ENCODE measurements around the gene LIN7A.

Gene LIN7A

GRCh38 chr12:80766897-80767296, 170.8 kb downstream of the LIN7A start:
- FAIRE-seq, result peak; percentile 35

GRCh38 chr12:80766210-80766609, 171.5 kb downstream of the LIN7A start:
- FAIRE-seq, result no peak
- DNase-seq (ENCODE audit: insufficient read length, low spot score), result no peak

More at GRCh38 chr12:80766897-80767296, 170.8 kb downstream of the LIN7A start:
- no peak for DNase-seq (ENCODE audit: insufficient read length, low spot score)

GRCh38 chr12:80763874-80764273, 173.9 kb downstream of the LIN7A start:
- DNase-seq (ENCODE audit: insufficient read length, low spot score), result no peak
- FAIRE-seq, result peak; percentile 58

- no peak for FAIRE-seq
- DNase-seq (ENCODE audit: insufficient read length, low spot score), result no peak
These were observed 175.9 kb downstream of the LIN7A start for GRCh38 chr12:80761838-80762237.

GRCh38 chr12:80756875-80757274, 180.9 kb downstream of the LIN7A start:
- no peak for FAIRE-seq
- DNase-seq (ENCODE audit: insufficient read length, low spot score), result no peak

GRCh38 chr12:80754274-80754673, 183.5 kb downstream of the LIN7A start:
- DNase-seq (ENCODE audit: insufficient read length, low spot score), result no peak
- no peak for FAIRE-seq

- no peak for DNase-seq (ENCODE audit: insufficient read length, low spot score)
- FAIRE-seq, result no peak
These were observed 185.3 kb downstream of the LIN7A start for GRCh38 chr12:80752464-80752863.

- FAIRE-seq (no peak), DNase-seq (ENCODE audit: insufficient read length, low spot score) (no peak)
These were observed 188.3 kb downstream of the LIN7A start for GRCh38 chr12:80749456-80749855.

- DNase-seq (ENCODE audit: insufficient read length, low spot score) (no peak), FAIRE-seq (no peak)
These were observed 189.9 kb downstream of the LIN7A start for GRCh38 chr12:80747800-80748199.

- DNase-seq (ENCODE audit: insufficient read length, low spot score) (no peak), FAIRE-seq (no peak)
These were observed 191.8 kb downstream of the LIN7A start for GRCh38 chr12:80745851-80746505.

Data from GM19239 (cell line).